A549 (cell line): ENCODE measurements around the gene ATG13.

Experiments used
- BHLHE40 ChIP-seq: IDR thresholded peaks from 2 replicates; pipeline ENCODE4 v1.6.1; 2012; ENCODE audit warnings: low read depth, low read length, inconsistent platforms
- CTCF ChIP-seq: fragments of >200 bp; sonication (Bioruptor Twin); formaldehyde crosslinking; IDR thresholded peaks from 3 replicates; pipeline ENCODE4 v1.5.1; 2016
- EP300 ChIP-seq, 2 experiments: fragments of >200 bp; sonication (Bioruptor Twin); formaldehyde crosslinking; IDR thresholded peaks; 2 replicates in 1 of 2; 3 replicates in 1 of 2; pipeline ENCODE4 v1.6.1; 2016 to 2017
- FOSL2 ChIP-seq, 2 experiments: fragments of 450-650 bp in 1 of 2; fragments of >200 bp in 1 of 2; sonication (Bioruptor Twin) in 1 of 2; formaldehyde crosslinking; IDR thresholded peaks; 2 replicates each; pipeline versions ENCODE4 v1.5.0 to v1.6.1; 2016 to 2020; ENCODE audit warnings: mild to moderate bottlenecking in 1 of 2, moderate library complexity in 1 of 2
- HMGXB4 ChIP-seq: fragments of 250-450 bp; sonication (Bioruptor Pico); IDR thresholded peaks from 2 replicates; pipeline ENCODE4 v1.5.0; 2021; ENCODE audit warnings: mild to moderate bottlenecking, moderate library complexity, borderline replicate concordance
- JUNB ChIP-seq: fragments of >200 bp; sonication (Bioruptor Twin); formaldehyde crosslinking; IDR thresholded peaks from 2 replicates; pipeline ENCODE4 v1.6.1; 2016
- MAX ChIP-seq: IDR thresholded peaks from 2 replicates; pipeline ENCODE4 v1.6.1; 2012
- MYC ChIP-seq: IDR thresholded peaks from 2 replicates; pipeline ENCODE4 v1.6.1; 2012; ENCODE audit warnings: mild to moderate bottlenecking, inconsistent platforms, low read length, improper control_type of control experiment, borderline replicate concordance
- POLR2AphosphoS2 ChIP-seq: conservative IDR thresholded peaks from 2 replicates; pipeline ENCODE4 v1.6.1; 2012; ENCODE audit warnings: low read length, improper control_type of control experiment, inconsistent platforms
- REST ChIP-seq: fragments of 200-600 bp; sonication (generic); IDR thresholded peaks from 2 replicates; pipeline ENCODE4 v1.6.1; 2016; ENCODE audit warnings: antibody characterized with exemption, mild to moderate bottlenecking, moderate library complexity
- RFX5 ChIP-seq: fragments of 450-650 bp; IDR thresholded peaks from 2 replicates; pipeline ENCODE4 v1.7.1; 2014; ENCODE audit warnings: antibody characterized with exemption, mild to moderate bottlenecking, moderate library complexity
- SREBF2 ChIP-seq: fragments of 450-650 bp; IDR thresholded peaks from 2 replicates; pipeline ENCODE4 v1.6.1; 2014; ENCODE audit warnings: mild to moderate bottlenecking, moderate library complexity

- TF ChIP-seq HMGXB4 (CRISPR knock-in tag) = no peak
- TF ChIP-seq REST = no peak
- no peak for TF ChIP-seq RFX5
- no peak for TF ChIP-seq FOSL2 (IDR thresholded peaks at IDR 0.05)
- no peak for TF ChIP-seq FOSL2 (CRISPR knock-in tag; IDR thresholded peaks at IDR 0.05)
- TF ChIP-seq BHLHE40 = no peak
- TF ChIP-seq CTCF = no peak
- TF ChIP-seq MYC = no peak
- no peak for TF ChIP-seq EP300 (IDR thresholded peaks at IDR 0.05)
- TF ChIP-seq MAX = no peak
- no peak for TF ChIP-seq POLR2AphosphoS2
- no peak for TF ChIP-seq SREBF2
- TF ChIP-seq JUNB = no peak
These were observed 42.6 kb downstream of the ATG13 start for GRCh38 chr11:46659908-46660307.
